HepG2 (cell line): ENCODE measurements around the gene TSPAN31. TPM values are rescaled to one million over a fixed set of nuclear protein-coding genes. Genes with fewer than 3 reads are reported as not detected.

ENCODE experiments used
- ATAC-seq: fragments of 200-7000 bp; cut with Tn5 transposase; 3 replicates; pipeline ENCODE4 v1.9.1; 2020; ENCODE audit warnings: mild to moderate bottlenecking, moderate library complexity
- BruUV-seq: library from RNA; stranded (reverse); fragments of 400-500 nt; replicated peaks from 2 replicates; lab custom pipeline; 2021; lab: Mats Ljungman, UMichigan
- CTCF ChIA-PET: fragments of 300-600 bp; formaldehyde crosslinking; extraction: SDS; loops from one replicate; lab custom pipeline; 2021; ENCODE audit warnings: low total read pairs, inconsistent platforms, low intra/inter-chr PET ratio; lab: Yijun Ruan, JAX
- POLR2A ChIA-PET: fragments of 350-600 bp; sonication (Branson Sonifier 250); formaldehyde crosslinking; loops from one replicate; lab custom pipeline; 2020; ENCODE audit warnings: antibody characterized with exemption, inconsistent platforms; lab: Yijun Ruan, JAX
- DNase-seq: peaks from one replicate; pipeline ENCODE4 v3.0.0-alpha.2; 2015; ENCODE audit warnings: low spot score
- FAIRE-seq: peaks from 3 replicates; lab custom pipeline; 2011; peaks lifted over from hg19 to GRCh38; lab: Jason Lieb, UNC
- H2AFZ ChIP-seq: one replicate; pipeline ENCODE4 v1.6.1; 2011; ENCODE audit warnings: low read length, inconsistent platforms
- H3K27ac ChIP-seq: fragments of 300-600 bp; 3 replicates; pipeline ENCODE4 v1.8.0; 2011; ENCODE audit warnings: mixed run types, mild to moderate bottlenecking, mixed read lengths, low read length, inconsistent platforms; ENCODE audit not compliant: insufficient read depth; ENCODE audit errors: extremely low read length
- H3K27me3 ChIP-seq, 2 experiments: fragments of 200-600 bp in 1 of 2; 2 replicates in 1 of 2; 3 replicates in 1 of 2; pipeline versions ENCODE4 v1.6.0 to v1.8.0; 2011; ENCODE audit warnings: low read length in 2 of 2, mild to moderate bottlenecking in 2 of 2, moderate library complexity in 2 of 2, inconsistent platforms in 1 of 2; ENCODE audit not compliant: insufficient read depth in 2 of 2, control insufficient read depth in 1 of 2
- H3K36me3 ChIP-seq, 2 experiments: fragments of 200-600 bp in 1 of 2; replicated peaks in 1 of 2; 2 replicates in 1 of 2; 3 replicates in 1 of 2; pipeline versions ENCODE4 v1.5.1 to v1.8.0; 2011; ENCODE audit warnings: low read length in 2 of 2, inconsistent platforms in 1 of 2; ENCODE audit not compliant: insufficient read depth in 2 of 2, control insufficient read depth in 1 of 2
- H3K4me1 ChIP-seq: 2 replicates; pipeline ENCODE4 v1.5.1; 2012; ENCODE audit warnings: low read length, inconsistent platforms; ENCODE audit not compliant: insufficient read depth
- H3K4me2 ChIP-seq: 2 replicates; pipeline ENCODE4 v1.6.0; 2011; ENCODE audit warnings: low read depth, low read length, inconsistent platforms
- H3K4me3 ChIP-seq, 3 experiments: fragments of 200-600 bp in 1 of 3; sonication (generic), shearing (Covaris generic) in 1 of 3; replicated peaks in 1 of 3; 2 replicates each; pipeline ENCODE4 v1.5.1; 2011 to 2016; ENCODE audit warnings: low read length in 3 of 3, inconsistent platforms in 2 of 3, low read depth in 2 of 3, mild to moderate bottlenecking in 2 of 3, control low read depth in 1 of 3, mixed read lengths in 1 of 3; ENCODE audit not compliant: insufficient read depth in 1 of 3
- H3K79me2 ChIP-seq: one replicate; pipeline ENCODE4 v1.6.1; 2011; ENCODE audit warnings: low read length, inconsistent platforms; ENCODE audit not compliant: insufficient read depth
- H3K9ac ChIP-seq: 2 replicates; pipeline ENCODE4 v1.6.0; 2011; ENCODE audit warnings: mild to moderate bottlenecking, low read depth, low read length, inconsistent platforms; ENCODE audit not compliant: insufficient read depth
- H3K9me3 ChIP-seq: 2 replicates; pipeline ENCODE4 v1.5.1; 2012; ENCODE audit warnings: mild to moderate bottlenecking, low read length
- H4K20me1 ChIP-seq: 2 replicates; pipeline ENCODE4 v1.6.0; 2011; ENCODE audit warnings: inconsistent platforms, mild to moderate bottlenecking, low read length, moderate library complexity; ENCODE audit not compliant: insufficient read depth
- HNF4A ChIP-seq: sonication (generic); formaldehyde crosslinking; IDR thresholded peaks from 2 replicates; pipeline ENCODE4 v1.4.0; 2020; ENCODE audit warnings: missing genetic modification reagents
- HNF4G ChIP-seq, 2 experiments: sonication (generic) in 1 of 2; formaldehyde crosslinking in 1 of 2; IDR thresholded peaks; 2 replicates each; pipeline versions ENCODE4 v1.4.0 to v1.6.1; 2011 to 2020; ENCODE audit warnings: borderline replicate concordance in 2 of 2, low read depth in 2 of 2, mild to moderate bottlenecking in 2 of 2, low read length in 1 of 2, missing genetic modification reagents in 1 of 2, moderate library complexity in 1 of 2
- NR2C2 ChIP-seq: sonication (generic); formaldehyde crosslinking; IDR thresholded peaks from 2 replicates; pipeline ENCODE4 v1.4.0; 2020; ENCODE audit warnings: missing genetic modification reagents, mild to moderate bottlenecking, moderate library complexity, borderline replicate concordance
- ZNF160 ChIP-seq: sonication (generic); formaldehyde crosslinking; IDR thresholded peaks from 2 replicates; pipeline ENCODE4 v1.8.0; 2022; ENCODE audit warnings: mild to moderate bottlenecking, inconsistent platforms, missing genetic modification reagents
- ZNF567 ChIP-seq: sonication (generic); formaldehyde crosslinking; IDR thresholded peaks from 2 replicates; pipeline ENCODE4 v1.8.1; 2023; ENCODE audit warnings: mild to moderate bottlenecking, missing genetic modification reagents, borderline replicate concordance
- WGBS: methylation state at CpG from one replicate; pipeline ENCODE4 v1.1.6; 2017; ENCODE audit warnings: low lambda C conversion rate; 5-methylcytosine and 5-hydroxymethylcytosine counted together
- in situ Hi-C: cut with HindIII; loops from 2 replicates; pipeline ENCODE4 v1.10.0; 2017; ENCODE audit warnings: low pct_unique_long_range_greater_than_20kb; ENCODE audit not compliant: extremely low pct_ligation_motif_present
- intact Hi-C: fragments of 100-400 bp; cut with micrococcal nuclease; formaldehyde crosslinking; loops from one replicate; pipeline ENCODE4 v1.10.0; 2022; ENCODE audit not compliant: unreplicated experiment
- polyA plus RNA-seq, 8 experiments: library from polyadenylated mRNA; depleted of rRNA in 3 of 8; stranded (reverse) in 7 of 8; unstranded in 1 of 8; fragments of >200 nt; fragmentation: Illumina TruSeq in 4 of 8; extraction: Trizol in 4 of 8; gene quantifications; 2 replicates each; pipeline versions ENCODE4 v1.2.1 to v1.2.3, GENCODE V29; 2011 to 2016; ENCODE audit warnings: low read depth in 4 of 8, missing spikeins in 1 of 8, mixed read lengths in 1 of 8; ENCODE audit not compliant: insufficient read depth in 1 of 8
- total RNA-seq, 5 experiments: library from RNA; depleted of rRNA; stranded (reverse); fragments of >200 nt; fragmentation: Illumina TruSeq; extraction: Trizol; gene quantifications; 2 replicates each; pipeline ENCODE4 v1.2.3, GENCODE V29; 2016; ENCODE audit warnings: low read depth in 1 of 5
- TF ChIP-seq, protein P1 (sequence below): sonication (generic); formaldehyde crosslinking; conservative IDR thresholded peaks from 2 replicates; pipeline ENCODE4 v1.4.0; 2020; ENCODE audit warnings: mild to moderate bottlenecking, missing genetic modification reagents, moderate library complexity

The TSPAN31 gene
- total and polyA plus RNA-seq, 2 of the 13 experiments (the other 11 are each of a cell fraction or from before 2014, with no cell fraction given): 10.4 to 24.6 TPM

DNA sequence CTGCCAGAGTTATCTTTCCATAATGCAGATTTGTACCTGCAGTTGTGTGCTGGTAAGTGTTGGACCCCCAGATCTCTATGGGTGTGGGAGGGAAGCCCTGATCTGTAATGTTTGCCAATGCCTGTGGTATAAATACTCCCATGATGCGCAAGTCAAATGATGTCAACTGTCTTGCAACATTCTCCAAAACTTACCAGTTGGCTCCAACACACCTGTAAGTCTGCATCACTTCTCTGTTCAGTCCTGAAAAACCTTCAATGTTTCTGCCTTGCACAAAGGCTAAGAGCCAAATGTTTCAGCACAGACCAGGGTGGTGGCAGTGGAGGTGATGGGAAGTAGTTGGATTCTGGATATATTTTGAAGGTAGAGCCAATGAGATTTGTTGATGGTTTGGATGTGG lies 47.8 kb upstream of the TSPAN31 start:
- TF ChIP-seq ZNF567 (CRISPR knock-in tag): no peak
- TF ChIP-seq, all 625 proteins: peak for 0
- Histone ChIP-seq H3K36me3 (peaks cover 8 to 18% of the 10 kb centered on the region in 2 experiments; a peak in 4 of 5 replicates), H3K9me3 (no peaks in the 10 kb centered on the region), H4K20me1 (no peaks in the 10 kb centered on the region), H2AFZ (no peak overlapping the region), H3K27me3 (no peaks in the 10 kb centered on the region), H3K4me1 (peaks cover 48% of the 10 kb centered on the region), H3K4me2 (no peak overlapping the region), H3K79me2 (peaks cover 11% of the 10 kb centered on the region), H3K4me3 (no peak overlapping the region), H3K9ac (no peak overlapping the region), H3K27ac (no peak overlapping the region)
- intact Hi-C loops (no loop called here), in situ Hi-C loops (no loop called here)
- 100% methylated on average over 1 of the region's 1 CpG for WGBS
- ATAC-seq (no peak), DNase-seq (no peak), FAIRE-seq (no peak)
- CTCF ChIA-PET: no interaction called here
- POLR2A ChIA-PET: no interaction called here
- BruUV-seq: no TSS peak

DNA sequence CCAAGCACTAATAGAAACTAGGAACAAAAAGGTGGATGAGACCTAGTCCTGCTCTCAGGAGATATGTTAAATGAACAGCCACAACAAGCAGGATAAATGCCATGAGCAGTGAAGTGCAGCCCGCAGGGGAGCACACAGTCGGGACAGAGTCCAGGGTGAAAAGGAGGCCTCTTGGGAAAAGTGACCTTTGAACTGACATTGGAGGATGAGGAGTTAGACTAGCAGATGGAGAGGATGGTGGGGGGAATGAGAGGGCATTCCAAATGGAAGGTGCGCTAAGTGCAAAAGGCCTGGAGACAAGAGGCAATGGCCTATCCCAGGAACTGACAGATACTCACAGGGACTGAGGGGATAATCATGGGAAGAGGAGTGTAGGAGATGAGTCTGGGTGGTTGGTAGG lies 46.4 kb upstream of the TSPAN31 start:
- Histone ChIP-seq H4K20me1 (no peaks in the 10 kb centered on the region), H3K4me1 (peaks cover 37% of the 10 kb centered on the region), H3K36me3 (peaks cover 8 to 22% of the 10 kb centered on the region in 2 experiments; a peak in 4 of 5 replicates), H3K27me3 (no peaks in the 10 kb centered on the region), H3K27ac (no peak overlapping the region), H3K4me2 (no peak overlapping the region), H3K9me3 (no peaks in the 10 kb centered on the region), H3K4me3 (no peak overlapping the region), H3K79me2 (peaks cover 11% of the 10 kb centered on the region), H3K9ac (no peak overlapping the region), H2AFZ (no peak overlapping the region)
- no TSS peak for BruUV-seq
- no peak for ATAC-seq
- in situ Hi-C loops (no loop called here), intact Hi-C loops (no loop called here)
- TF ChIP-seq HNF4G (IDR thresholded peaks at IDR 0.05; ENCODE audit: borderline replicate concordance, low read depth, low read length): peak; percentile 56; the same call in 1 of the 2 replicates
- TF ChIP-seq HNF4G (CRISPR knock-in tag; IDR thresholded peaks at IDR 0.05; ENCODE audit: borderline replicate concordance, low read depth): no peak
- no peak for TF ChIP-seq ZNF160
- TF ChIP-seq, protein P1, sequence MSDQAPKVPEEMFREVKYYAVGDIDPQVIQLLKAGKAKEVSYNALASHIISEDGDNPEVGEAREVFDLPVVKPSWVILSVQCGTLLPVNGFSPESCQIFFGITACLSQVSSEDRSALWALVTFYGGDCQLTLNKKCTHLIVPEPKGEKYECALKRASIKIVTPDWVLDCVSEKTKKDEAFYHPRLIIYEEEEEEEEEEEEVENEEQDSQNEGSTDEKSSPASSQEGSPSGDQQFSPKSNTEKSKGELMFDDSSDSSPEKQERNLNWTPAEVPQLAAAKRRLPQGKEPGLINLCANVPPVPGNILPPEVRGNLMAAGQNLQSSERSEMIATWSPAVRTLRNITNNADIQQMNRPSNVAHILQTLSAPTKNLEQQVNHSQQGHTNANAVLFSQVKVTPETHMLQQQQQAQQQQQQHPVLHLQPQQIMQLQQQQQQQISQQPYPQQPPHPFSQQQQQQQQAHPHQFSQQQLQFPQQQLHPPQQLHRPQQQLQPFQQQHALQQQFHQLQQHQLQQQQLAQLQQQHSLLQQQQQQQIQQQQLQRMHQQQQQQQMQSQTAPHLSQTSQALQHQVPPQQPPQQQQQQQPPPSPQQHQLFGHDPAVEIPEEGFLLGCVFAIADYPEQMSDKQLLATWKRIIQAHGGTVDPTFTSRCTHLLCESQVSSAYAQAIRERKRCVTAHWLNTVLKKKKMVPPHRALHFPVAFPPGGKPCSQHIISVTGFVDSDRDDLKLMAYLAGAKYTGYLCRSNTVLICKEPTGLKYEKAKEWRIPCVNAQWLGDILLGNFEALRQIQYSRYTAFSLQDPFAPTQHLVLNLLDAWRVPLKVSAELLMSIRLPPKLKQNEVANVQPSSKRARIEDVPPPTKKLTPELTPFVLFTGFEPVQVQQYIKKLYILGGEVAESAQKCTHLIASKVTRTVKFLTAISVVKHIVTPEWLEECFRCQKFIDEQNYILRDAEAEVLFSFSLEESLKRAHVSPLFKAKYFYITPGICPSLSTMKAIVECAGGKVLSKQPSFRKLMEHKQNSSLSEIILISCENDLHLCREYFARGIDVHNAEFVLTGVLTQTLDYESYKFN (CRISPR knock-in tag): 0 out of 2 replicates have a peak, but pooled peaks have one; percentile 13
- TF ChIP-seq HNF4A: peak; percentile 77
- peak; percentile 33; the same call in 1 of the 2 replicates for TF ChIP-seq NR2C2 (CRISPR knock-in tag)
- ChIA-PET POLR2A (interaction anchor here (0.6 to 1.1 kb wide), 2 partner anchors 28 to 46 kb away, joined by 3 to 5 read pairs; partner anchors contain the start of gene TSPAN31), CTCF (no interaction called here)
- no peak for FAIRE-seq
- no peak for DNase-seq
- WGBS: 51% methylated on average over 3 of the region's 3 CpGs
